ENCODE measurements around the gene KCNG2.

KCNG2 gene

DNA sequence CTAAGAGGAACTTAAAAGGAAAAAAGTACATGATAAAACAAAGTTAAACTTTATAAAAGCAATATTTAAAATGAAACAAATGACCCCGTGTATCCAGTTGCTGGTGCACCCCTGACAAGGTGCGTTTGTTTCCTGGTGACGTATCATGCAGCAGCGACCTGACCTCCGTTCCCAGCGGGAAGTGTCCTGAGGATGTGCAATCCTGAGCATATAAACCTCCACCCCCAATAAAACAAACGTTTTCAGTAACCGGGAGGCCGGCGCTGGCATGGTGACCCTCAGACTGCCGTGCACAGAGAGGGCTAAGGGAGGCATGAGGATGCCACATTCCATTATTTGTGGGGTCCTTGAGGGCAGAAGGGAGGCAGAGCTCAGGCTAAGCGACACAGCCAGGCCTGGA, 138.9 kb downstream of the KCNG2 start:
- Histone ChIP-seq H4K20me1 (ENCODE audit: insufficient read depth) (no peaks in the 10 kb centered on the region), H3K79me2 (ENCODE audit: insufficient read depth, low read depth) (peaks cover 21% of the 10 kb centered on the region; the same call in 1 of the 2 replicates), H2AFZ (ENCODE audit: low read depth) (no peak overlapping the region), H3K4me1 (ENCODE audit: low read depth, poor library complexity, severe bottlenecking) (no peaks in the 10 kb centered on the region), H3K27ac (no peak overlapping the region), H3K36me3 (ENCODE audit: insufficient read depth) (peaks cover 6% of the 10 kb centered on the region; the same call in 1 of the 2 replicates), H3K27me3 (ENCODE audit: insufficient read depth, low read depth) (no peaks in the 10 kb centered on the region), H3K9ac (no peak overlapping the region), H3K4me3 (IDR thresholded peaks at IDR 0.05; ENCODE audit: insufficient read depth, low read depth, low read length) (no peak overlapping the region), H3K4me2 (no peak overlapping the region)
- TF ChIP-seq, protein P1, sequence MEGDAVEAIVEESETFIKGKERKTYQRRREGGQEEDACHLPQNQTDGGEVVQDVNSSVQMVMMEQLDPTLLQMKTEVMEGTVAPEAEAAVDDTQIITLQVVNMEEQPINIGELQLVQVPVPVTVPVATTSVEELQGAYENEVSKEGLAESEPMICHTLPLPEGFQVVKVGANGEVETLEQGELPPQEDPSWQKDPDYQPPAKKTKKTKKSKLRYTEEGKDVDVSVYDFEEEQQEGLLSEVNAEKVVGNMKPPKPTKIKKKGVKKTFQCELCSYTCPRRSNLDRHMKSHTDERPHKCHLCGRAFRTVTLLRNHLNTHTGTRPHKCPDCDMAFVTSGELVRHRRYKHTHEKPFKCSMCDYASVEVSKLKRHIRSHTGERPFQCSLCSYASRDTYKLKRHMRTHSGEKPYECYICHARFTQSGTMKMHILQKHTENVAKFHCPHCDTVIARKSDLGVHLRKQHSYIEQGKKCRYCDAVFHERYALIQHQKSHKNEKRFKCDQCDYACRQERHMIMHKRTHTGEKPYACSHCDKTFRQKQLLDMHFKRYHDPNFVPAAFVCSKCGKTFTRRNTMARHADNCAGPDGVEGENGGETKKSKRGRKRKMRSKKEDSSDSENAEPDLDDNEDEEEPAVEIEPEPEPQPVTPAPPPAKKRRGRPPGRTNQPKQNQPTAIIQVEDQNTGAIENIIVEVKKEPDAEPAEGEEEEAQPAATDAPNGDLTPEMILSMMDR (conservative IDR thresholded peaks at IDR 0.05; ENCODE audit: low read depth, low read length) = no peak

DNA sequence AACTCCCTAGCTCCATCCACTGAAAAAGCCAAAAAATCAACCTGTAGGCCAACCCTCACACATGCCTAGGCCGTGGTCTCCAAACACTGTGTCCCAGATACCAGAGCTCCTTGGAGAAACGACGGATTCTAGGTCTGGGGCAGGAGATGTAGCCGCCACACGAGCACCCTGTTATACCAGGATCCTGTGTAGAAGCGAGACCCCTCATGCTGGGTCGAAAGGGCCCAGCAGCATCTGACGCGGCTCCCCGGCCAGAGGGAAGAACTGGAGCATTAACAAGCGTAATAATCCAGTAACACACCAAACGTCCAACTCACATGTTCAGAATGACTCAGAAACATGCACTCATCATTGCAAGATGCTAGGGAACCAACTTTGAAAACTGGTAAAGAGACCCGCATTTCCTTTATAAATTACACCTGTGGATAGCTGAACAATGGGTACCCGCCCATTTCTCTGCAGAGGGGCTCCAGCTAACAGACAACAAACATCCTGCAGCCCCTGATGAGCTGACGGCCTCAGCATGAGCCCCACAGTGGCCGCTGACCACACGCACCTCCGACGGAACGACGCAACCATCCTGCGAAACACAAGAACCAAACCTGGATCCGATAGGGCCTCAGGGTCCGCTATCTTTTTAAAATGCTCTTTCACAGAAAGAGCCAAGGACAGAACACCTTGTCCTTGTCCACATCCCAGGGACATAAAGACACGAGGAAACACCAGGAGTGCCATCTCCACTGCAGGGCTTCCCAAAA, 139.5 kb downstream of the KCNG2 start:
- Histone ChIP-seq H3K9ac (no peak overlapping the region), H4K20me1 (ENCODE audit: insufficient read depth) (no peaks in the 10 kb centered on the region), H3K4me2 (no peak overlapping the region), H2AFZ (ENCODE audit: low read depth) (no peak overlapping the region), H3K27me3 (ENCODE audit: insufficient read depth, low read depth) (no peaks in the 10 kb centered on the region), H3K4me1 (ENCODE audit: low read depth, poor library complexity, severe bottlenecking) (no peaks in the 10 kb centered on the region), H3K4me3 (IDR thresholded peaks at IDR 0.05; ENCODE audit: insufficient read depth, low read depth, low read length) (no peak overlapping the region), H3K27ac (no peak overlapping the region), H3K36me3 (ENCODE audit: insufficient read depth) (peaks cover 10% of the 10 kb centered on the region; the same call in 1 of the 2 replicates), H3K79me2 (ENCODE audit: insufficient read depth, low read depth) (peaks cover 21% of the 10 kb centered on the region; the same call in 1 of the 2 replicates)
- TF ChIP-seq, protein P1 (conservative IDR thresholded peaks at IDR 0.05; ENCODE audit: low read depth, low read length) = no peak

DNA sequence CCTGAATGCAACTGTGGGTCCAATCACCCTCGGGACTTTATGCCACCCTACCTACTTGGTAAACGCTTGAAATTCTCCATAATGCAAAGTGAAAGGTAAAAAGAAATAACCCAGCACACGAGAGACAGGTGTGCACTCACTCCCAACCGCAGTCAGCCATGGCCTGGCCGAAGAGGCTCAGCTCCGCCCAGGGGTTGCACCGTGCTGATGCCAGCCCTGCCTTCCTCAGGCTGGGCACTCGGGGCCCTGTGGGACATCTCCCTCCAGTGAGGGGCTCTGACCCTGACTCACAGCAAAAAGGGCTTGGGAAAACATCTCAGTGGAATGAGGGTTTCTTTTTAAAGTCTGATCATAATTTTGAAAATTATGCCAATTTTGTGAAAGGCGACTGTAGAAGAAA, 140.5 kb downstream of the KCNG2 start:
- Histone ChIP-seq H3K9ac (no peak overlapping the region), H3K36me3 (ENCODE audit: insufficient read depth) (peaks cover 16% of the 10 kb centered on the region; the same call in 1 of the 2 replicates), H3K4me3 (IDR thresholded peaks at IDR 0.05; ENCODE audit: insufficient read depth, low read depth, low read length) (no peak overlapping the region), H3K27ac (no peak overlapping the region), H3K4me2 (no peak overlapping the region), H3K4me1 (ENCODE audit: low read depth, poor library complexity, severe bottlenecking) (no peaks in the 10 kb centered on the region), H2AFZ (ENCODE audit: low read depth) (no peak overlapping the region), H4K20me1 (ENCODE audit: insufficient read depth) (no peaks in the 10 kb centered on the region), H3K79me2 (ENCODE audit: insufficient read depth, low read depth) (peaks cover 21% of the 10 kb centered on the region; the same call in 1 of the 2 replicates), H3K27me3 (ENCODE audit: insufficient read depth, low read depth) (no peaks in the 10 kb centered on the region)
- TF ChIP-seq, protein P1 (conservative IDR thresholded peaks at IDR 0.05; ENCODE audit: low read depth, low read length) = no peak

DNA sequence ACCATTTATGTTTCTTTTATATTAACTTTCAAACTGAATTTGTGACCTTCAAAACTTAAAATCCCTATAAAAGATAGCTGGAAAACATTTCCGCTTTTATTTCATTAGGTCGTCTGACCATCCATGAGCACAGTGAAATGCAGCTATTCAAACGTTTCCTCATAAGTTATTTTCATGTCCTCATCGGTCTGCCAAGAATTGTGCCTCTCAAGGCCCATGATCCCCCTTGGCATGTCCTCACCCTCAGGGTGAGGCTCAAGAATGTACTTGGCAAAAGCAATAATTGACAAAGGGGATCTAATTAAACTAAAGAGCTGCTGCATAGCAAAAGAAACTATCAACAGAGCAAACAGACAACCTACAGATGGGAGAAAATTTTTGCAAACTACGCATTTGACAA, 141.4 kb downstream of the KCNG2 start:
- TF ChIP-seq, protein P1 (conservative IDR thresholded peaks at IDR 0.05; ENCODE audit: low read depth, low read length) = no peak
- no peaks in the 10 kb centered on the region for H3K27me3 ChIP-seq (ENCODE audit: insufficient read depth, low read depth)
- H3K4me1 ChIP-seq (ENCODE audit: low read depth, poor library complexity, severe bottlenecking) = no peaks in the 10 kb centered on the region
- no peak overlapping the region for H3K9ac ChIP-seq
- peaks cover 16% of the 10 kb centered on the region; the same call in 1 of the 2 replicates for H3K36me3 ChIP-seq (ENCODE audit: insufficient read depth)
- H3K4me2 ChIP-seq = no peak overlapping the region
- no peaks in the 10 kb centered on the region for H4K20me1 ChIP-seq (ENCODE audit: insufficient read depth)
- no peak overlapping the region for H3K27ac ChIP-seq
- H3K4me3 ChIP-seq (IDR thresholded peaks at IDR 0.05; ENCODE audit: insufficient read depth, low read depth, low read length) = no peak overlapping the region
- peaks cover 21% of the 10 kb centered on the region; the same call in 1 of the 2 replicates for H3K79me2 ChIP-seq (ENCODE audit: insufficient read depth, low read depth)
- no peak overlapping the region for H2AFZ ChIP-seq (ENCODE audit: low read depth)

Measured in KMS-11 (cell line).